HEK293T (cell line): ENCODE measurements around the gene ARMH4.

Experiments used
- CTCF ChIA-PET: fragments of 350-600 bp; formaldehyde crosslinking; extraction: SDS; loops from one replicate; lab custom pipeline; 2021; ENCODE audit warnings: antibody characterized with exemption, inconsistent platforms; lab: Yijun Ruan, JAX
- POLR2A ChIA-PET: fragments of 350-600 bp; formaldehyde crosslinking; extraction: SDS; loops from one replicate; lab custom pipeline; 2020; ENCODE audit warnings: antibody characterized with exemption, inconsistent platforms; lab: Yijun Ruan, JAX
- DNase-seq: peaks from one replicate; pipeline ENCODE4 v3.0.0; 2012; ENCODE audit warnings: mixed read lengths; ENCODE audit errors: extremely low spot score
- ARNT ChIP-seq: fragments of 450-650 bp; IDR thresholded peaks from 2 replicates; pipeline ENCODE4 v1.6.1; 2017; ENCODE audit warnings: mild to moderate bottlenecking
- BHLHE40 ChIP-seq: fragments of 450-650 bp; IDR thresholded peaks from 2 replicates; pipeline ENCODE4 v1.6.1; 2016; ENCODE audit warnings: mild to moderate bottlenecking, moderate library complexity, borderline replicate concordance
- CTBP1 ChIP-seq: fragments of 450-650 bp; IDR thresholded peaks from 2 replicates; pipeline ENCODE4 v1.6.1; 2016; ENCODE audit warnings: borderline replicate concordance
- ELF4 ChIP-seq: fragments of 450-650 bp; IDR thresholded peaks from 2 replicates; pipeline ENCODE4 v1.6.1; 2017; ENCODE audit warnings: antibody characterized with exemption
- FOXA1 ChIP-seq: fragments of 450-650 bp; IDR thresholded peaks from 2 replicates; pipeline ENCODE4 v1.6.1; 2016; ENCODE audit warnings: mild to moderate bottlenecking
- FOXK2 ChIP-seq: fragments of 450-650 bp; IDR thresholded peaks from 2 replicates; pipeline ENCODE4 v1.6.1; 2016; ENCODE audit warnings: mild to moderate bottlenecking
- FOXM1 ChIP-seq: fragments of 450-650 bp; IDR thresholded peaks from 2 replicates; pipeline ENCODE4 v1.6.1; 2017; ENCODE audit warnings: mild to moderate bottlenecking, borderline replicate concordance
- HDGF ChIP-seq: fragments of 450-650 bp; IDR thresholded peaks from 2 replicates; pipeline ENCODE4 v1.6.1; 2017; ENCODE audit warnings: antibody characterized with exemption, borderline replicate concordance
- L3MBTL2 ChIP-seq: fragments of 450-650 bp; conservative IDR thresholded peaks from 2 replicates; pipeline ENCODE4 v1.6.1; 2016; ENCODE audit warnings: mild to moderate bottlenecking
- LEF1 ChIP-seq: fragments of 450-650 bp; IDR thresholded peaks from 2 replicates; pipeline ENCODE4 v1.6.1; 2017; ENCODE audit warnings: mild to moderate bottlenecking, borderline replicate concordance
- NFRKB ChIP-seq: fragments of 450-650 bp; IDR thresholded peaks from 2 replicates; pipeline ENCODE4 v1.6.1; 2016; ENCODE audit warnings: mild to moderate bottlenecking, moderate library complexity
- SP1 ChIP-seq: fragments of 450-650 bp; IDR thresholded peaks from 2 replicates; pipeline ENCODE4 v1.6.1; 2017
- SUZ12 ChIP-seq: fragments of 450-650 bp; IDR thresholded peaks from 2 replicates; pipeline ENCODE4 v1.6.1; 2016; ENCODE audit warnings: mild to moderate bottlenecking
- TARDBP ChIP-seq: fragments of 450-650 bp; IDR thresholded peaks from 2 replicates; pipeline ENCODE4 v1.6.1; 2016
- ZNF384 ChIP-seq: fragments of 450-650 bp; IDR thresholded peaks from 2 replicates; pipeline ENCODE4 v1.6.1; 2016
- TF ChIP-seq, protein P1 (sequence below): fragments of 450-650 bp; IDR thresholded peaks from 2 replicates; pipeline ENCODE4 v1.6.1; 2016

Gene ARMH4

DNA sequence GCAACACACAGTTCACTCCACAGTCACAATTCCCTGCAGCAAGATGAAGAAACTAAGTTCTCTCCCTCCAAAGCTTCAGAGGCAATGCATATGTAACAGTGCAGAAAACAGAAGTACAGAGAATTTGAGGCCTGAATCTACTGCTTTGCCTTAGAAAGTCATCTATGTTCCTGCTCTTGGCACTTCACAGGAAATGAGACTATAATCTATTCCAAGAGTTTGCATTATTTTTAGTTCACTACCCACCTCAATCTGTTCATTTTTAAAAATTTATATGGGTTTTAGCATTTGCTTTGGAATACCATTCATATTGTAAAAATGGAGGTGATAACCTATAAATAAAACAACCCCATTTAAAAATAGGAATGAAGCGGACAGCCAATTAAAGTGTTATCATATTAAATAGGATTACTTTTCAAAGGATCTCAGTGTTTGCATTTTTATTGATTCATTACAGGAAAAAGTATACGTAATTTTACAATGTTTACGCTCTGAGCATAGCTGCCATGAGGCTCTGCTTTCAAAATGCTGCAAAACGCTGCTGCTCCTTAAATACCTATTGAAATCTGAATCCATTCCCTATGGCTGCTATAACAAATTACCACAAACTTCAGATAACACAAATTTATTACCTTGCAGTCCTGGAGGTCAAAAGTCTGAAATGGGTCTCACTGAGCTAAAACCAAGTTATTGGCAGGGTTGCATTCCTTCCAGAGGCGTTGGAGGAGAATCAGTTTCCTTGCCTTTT is 60.0 kb downstream of the ARMH4 start:
- ChIA-PET POLR2A (no interaction called here), CTCF (no interaction called here)
- TF ChIP-seq NFRKB (no peak), ARNT (no peak), LEF1 (no peak), ELF4 (no peak), TARDBP (no peak), CTBP1 (no peak)
- DNase-seq = no peak

DNA sequence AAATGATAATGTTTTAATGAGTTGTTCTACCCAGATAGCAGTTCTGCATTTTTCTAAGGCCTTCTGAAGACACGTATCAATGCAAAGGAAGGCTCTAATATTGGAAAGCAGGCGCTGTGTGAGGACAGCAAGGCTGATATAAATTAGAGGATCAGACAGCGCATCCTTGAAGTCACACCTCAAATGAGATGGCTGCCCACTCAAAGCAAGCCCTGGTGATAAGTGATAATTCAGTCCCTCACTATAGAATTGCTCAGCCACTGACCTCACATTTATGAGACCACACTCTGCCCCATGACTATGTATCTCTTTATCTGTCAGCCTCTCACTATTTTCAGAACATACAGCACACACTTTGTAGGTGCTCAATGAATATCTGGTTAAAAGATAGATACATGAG is 62.4 kb downstream of the ARMH4 start:
- TF ChIP-seq FOXA1 = no peak
- no peak for TF ChIP-seq NFRKB
- TF ChIP-seq FOXM1 = no peak
- no peak for TF ChIP-seq TARDBP
- TF ChIP-seq ARNT = no peak
- no peak for TF ChIP-seq LEF1
- TF ChIP-seq, protein P1, sequence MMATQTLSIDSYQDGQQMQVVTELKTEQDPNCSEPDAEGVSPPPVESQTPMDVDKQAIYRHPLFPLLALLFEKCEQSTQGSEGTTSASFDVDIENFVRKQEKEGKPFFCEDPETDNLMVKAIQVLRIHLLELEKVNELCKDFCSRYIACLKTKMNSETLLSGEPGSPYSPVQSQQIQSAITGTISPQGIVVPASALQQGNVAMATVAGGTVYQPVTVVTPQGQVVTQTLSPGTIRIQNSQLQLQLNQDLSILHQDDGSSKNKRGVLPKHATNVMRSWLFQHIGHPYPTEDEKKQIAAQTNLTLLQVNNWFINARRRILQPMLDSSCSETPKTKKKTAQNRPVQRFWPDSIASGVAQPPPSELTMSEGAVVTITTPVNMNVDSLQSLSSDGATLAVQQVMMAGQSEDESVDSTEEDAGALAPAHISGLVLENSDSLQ = no peak
- no peak for TF ChIP-seq SUZ12
- no peak for TF ChIP-seq BHLHE40
- no peak for TF ChIP-seq FOXK2
- TF ChIP-seq ZNF384 = no peak
- CTCF ChIA-PET = no interaction called here
- POLR2A ChIA-PET = no interaction called here
- DNase-seq = no peak

DNA sequence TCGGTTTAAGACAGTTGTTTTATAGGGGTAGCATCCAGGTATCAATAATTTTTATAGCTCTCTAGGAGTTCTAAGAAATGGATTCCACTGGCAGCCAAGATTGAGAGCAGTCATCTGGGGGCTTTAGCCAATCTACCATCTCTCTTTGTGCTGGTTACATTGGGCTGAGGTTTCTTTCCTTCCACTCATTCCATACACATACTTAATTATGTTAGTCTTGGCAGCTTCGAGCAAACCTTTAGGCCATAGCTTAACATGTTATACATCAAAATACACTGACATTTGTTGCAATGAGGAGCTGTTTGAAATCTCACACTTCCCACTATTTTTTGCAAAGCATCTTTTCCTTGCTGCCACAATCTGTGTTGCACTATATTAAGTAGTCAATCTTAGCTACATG is 63.1 kb downstream of the ARMH4 start:
- POLR2A ChIA-PET = no interaction called here
- TF ChIP-seq FOXA1 (no peak), TARDBP (no peak), CTBP1 (no peak)
- no peak for DNase-seq
- CTCF ChIA-PET = no interaction called here

DNA sequence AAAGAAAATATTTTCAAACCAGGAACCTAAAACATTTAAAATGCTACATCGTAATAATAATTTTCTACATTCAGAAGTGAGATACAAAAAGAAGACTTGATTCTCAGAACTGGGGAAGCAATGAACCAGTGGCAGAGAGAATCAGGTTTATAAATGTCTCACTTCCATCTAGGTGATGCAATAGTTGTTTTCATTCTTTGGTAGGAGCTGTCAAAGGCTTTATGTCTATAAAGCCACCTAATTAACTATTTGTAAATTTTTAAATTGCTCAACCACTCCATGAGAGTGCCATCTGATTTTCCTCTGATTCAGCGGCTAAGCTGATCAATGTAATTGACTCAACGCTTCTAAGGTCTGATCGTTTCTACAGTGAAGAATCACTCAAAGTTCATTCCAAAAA is 66.1 kb downstream of the ARMH4 start:
- POLR2A ChIA-PET = no interaction called here
- no peak for DNase-seq
- TF ChIP-seq FOXK2 (no peak), CTBP1 (no peak), ELF4 (no peak), FOXM1 (no peak)
- TF ChIP-seq, protein P1 = no peak
- CTCF ChIA-PET = no interaction called here

DNA sequence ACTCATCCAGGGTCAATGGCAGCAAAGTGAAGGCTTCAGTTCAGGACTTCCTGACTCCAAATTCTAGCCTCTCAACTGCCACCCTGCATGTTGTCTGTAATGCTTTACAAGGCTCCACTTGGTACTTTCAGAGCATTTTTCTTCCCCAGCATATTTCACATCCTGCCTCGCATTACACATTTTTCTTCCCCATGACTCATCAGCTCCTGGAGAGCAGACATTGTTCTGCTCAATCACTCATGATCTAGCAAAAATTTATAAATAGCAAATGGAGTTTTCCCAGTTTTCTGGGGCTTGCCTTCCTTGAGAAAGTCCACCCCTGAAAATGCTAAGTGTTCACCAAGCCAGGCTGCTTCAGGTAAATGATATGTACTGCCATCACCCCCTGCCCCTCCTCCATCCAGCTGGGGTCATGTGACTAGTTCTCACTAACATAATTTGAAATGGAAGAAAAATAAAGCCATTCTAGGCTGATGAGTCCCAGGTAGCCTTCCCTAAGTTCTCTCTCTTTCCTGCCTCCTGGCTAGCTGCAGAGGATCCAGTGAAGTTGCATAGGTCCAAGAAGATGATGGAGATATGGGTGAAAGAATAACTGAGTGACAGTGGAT is 69.4 kb downstream of the ARMH4 start:
- no peak for DNase-seq
- no peak for TF ChIP-seq HDGF
- no peak for TF ChIP-seq L3MBTL2
- no peak for TF ChIP-seq ELF4
- no peak for TF ChIP-seq SUZ12
- TF ChIP-seq ZNF384 = no peak
- ChIA-PET POLR2A (interaction anchor here (0.8 kb wide), 1 partner anchor 557 kb away, joined by 4 read pairs; no protein-coding TSS in a partner anchor), CTCF (no interaction called here)

DNA sequence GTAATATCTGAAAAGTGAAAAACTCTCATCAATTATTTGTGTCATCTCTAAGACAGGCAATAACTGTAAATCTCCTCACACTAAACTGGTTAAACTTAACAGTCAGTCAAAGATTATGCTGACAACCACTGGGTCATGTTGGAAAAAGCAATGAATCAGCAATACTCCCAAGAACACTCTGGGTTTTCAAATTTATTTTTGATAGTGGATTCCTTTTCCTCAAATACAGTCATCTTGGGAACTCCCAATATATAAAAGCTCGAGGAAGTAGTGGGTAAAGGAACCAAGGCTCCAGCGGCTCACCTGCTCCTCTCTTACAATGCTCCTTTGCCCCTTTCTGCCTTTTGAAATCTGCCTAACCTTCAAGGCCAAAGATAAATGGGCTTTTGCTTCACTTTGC is 70.0 kb downstream of the ARMH4 start:
- POLR2A ChIA-PET = no interaction called here
- DNase-seq = no peak

More for the DNA sequence above, 70.0 kb downstream of the ARMH4 start:
- CTCF ChIA-PET = no interaction called here
- TF ChIP-seq CTBP1 = no peak
- TF ChIP-seq ARNT = no peak
- TF ChIP-seq FOXK2 = no peak
- no peak for TF ChIP-seq ZNF384
- TF ChIP-seq BHLHE40 = no peak
- TF ChIP-seq SP1 = no peak
- no peak for TF ChIP-seq TARDBP
- TF ChIP-seq HDGF = no peak
- TF ChIP-seq FOXA1 = no peak
- no peak for TF ChIP-seq FOXM1
- TF ChIP-seq L3MBTL2 = no peak
- no peak for TF ChIP-seq SUZ12
- TF ChIP-seq ELF4 = no peak
- no peak for TF ChIP-seq NFRKB
- TF ChIP-seq, protein P1 = no peak
- TF ChIP-seq LEF1 = no peak
